OCI-LY3 (cell line): ENCODE data around the gene KIAA1328.

Source experiments
- H2AFZ ChIP-seq: fragments of 200-600, 300-600 bp; shearing (Covaris generic); 2 replicates; pipeline ENCODE4 v1.6.0; 2014; ENCODE audit warnings: antibody characterized with exemption, low read depth, low read length
- H3K27ac ChIP-seq: fragments of 200-600, 300-600 bp; sonication (generic); 2 replicates; pipeline ENCODE4 v1.5.1; 2014; ENCODE audit warnings: mild to moderate bottlenecking, low read length, moderate library complexity, mixed read lengths
- H3K27me3 ChIP-seq: fragments of 200-600, 300-600 bp; sonication (generic); 2 replicates; pipeline ENCODE4 v1.6.1; 2014; ENCODE audit warnings: low read depth, low read length, mixed read lengths
- H3K36me3 ChIP-seq: fragments of 200-600, 300-600 bp; sonication (generic); replicated peaks from 2 replicates; pipeline ENCODE3; 2014; ENCODE audit warnings: low read depth, low read length, mixed read lengths
- H3K4me1 ChIP-seq: fragments of 300-600, 200-600 bp; sonication (generic); 2 replicates; pipeline ENCODE4 v1.6.1; 2014; ENCODE audit warnings: low read length, mixed read lengths
- H3K4me2 ChIP-seq: fragments of 200-600, 300-600 bp; sonication (generic); 2 replicates; pipeline ENCODE4 v1.6.1; 2014; ENCODE audit warnings: low read length, mixed read lengths
- H3K4me3 ChIP-seq: fragments of 300-600, 200-600 bp; sonication (generic); 2 replicates; pipeline ENCODE4 v1.5.1; 2014; ENCODE audit warnings: antibody characterized with exemption, mild to moderate bottlenecking, low read length, moderate library complexity
- H3K79me2 ChIP-seq: fragments of 300-600, 200-600 bp; shearing (Covaris generic); 2 replicates; pipeline ENCODE4 v1.6.1; 2014; ENCODE audit warnings: mild to moderate bottlenecking, low read length, mixed read lengths
- H3K9ac ChIP-seq: fragments of 300-600, 200-600 bp; shearing (Covaris generic); 2 replicates; pipeline ENCODE4 v1.6.0; 2014; ENCODE audit warnings: mild to moderate bottlenecking, low read length, moderate library complexity
- H3K9me3 ChIP-seq: fragments of 200-600, 300-600 bp; shearing (Covaris generic); 2 replicates; pipeline ENCODE4 v1.6.1; 2014; ENCODE audit warnings: low read length, mixed read lengths; ENCODE audit not compliant: insufficient read depth
- H4K20me1 ChIP-seq: fragments of 200-600, 300-600 bp; sonication (generic); 2 replicates; pipeline ENCODE4 v1.6.1; 2016; ENCODE audit warnings: low read length, mixed read lengths; ENCODE audit not compliant: insufficient read depth
- CTCF ChIP-seq: fragments of 200-600, 300-600 bp; sonication (generic); IDR thresholded peaks from 2 replicates; pipeline ENCODE4 v1.5.1; 2014; ENCODE audit warnings: antibody characterized with exemption, low read length, low read depth
- EZH2phosphoT487 ChIP-seq: fragments of 200-600 bp; shearing (Covaris generic); IDR thresholded peaks from 2 replicates; pipeline ENCODE4 v1.6.1; 2018; ENCODE audit warnings: antibody characterized with exemption, mixed run types, low read depth

KIAA1328 gene

DNA sequence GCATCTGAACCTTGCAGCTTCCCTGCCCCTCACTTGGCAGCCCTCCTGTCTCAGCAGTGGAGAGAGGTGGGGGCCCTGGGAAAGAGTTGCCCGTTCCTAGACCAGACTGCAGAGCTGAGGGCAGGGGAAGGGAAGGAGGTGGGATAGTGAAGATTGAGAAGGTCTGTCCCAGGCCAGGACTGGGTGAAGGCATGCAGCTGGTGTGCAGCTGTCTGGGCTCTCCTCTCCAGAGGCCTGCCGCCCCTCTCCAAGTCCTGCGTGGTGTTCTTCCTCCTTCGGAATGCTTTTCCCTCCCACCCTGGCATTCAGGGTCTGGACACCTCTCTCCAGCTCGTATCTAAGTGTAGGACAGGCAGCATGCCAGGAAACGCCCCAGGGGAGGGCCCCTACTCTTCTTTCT, 413.2 kb downstream of the KIAA1328 start:
- no peaks in the 10 kb centered on the region for H3K79me2 ChIP-seq
- no peaks in the 10 kb centered on the region for H3K9me3 ChIP-seq
- H3K27ac ChIP-seq: no peak overlapping the region
- no peak overlapping the region for H3K9ac ChIP-seq
- H3K4me2 ChIP-seq: no peak overlapping the region
- H2AFZ ChIP-seq: no peak overlapping the region
- no peaks in the 10 kb centered on the region for H3K36me3 ChIP-seq
- TF ChIP-seq CTCF (no peak), EZH2phosphoT487 (no peak)
- no peaks in the 10 kb centered on the region for H4K20me1 ChIP-seq
- no peaks in the 10 kb centered on the region for H3K27me3 ChIP-seq
- H3K4me1 ChIP-seq: no peaks in the 10 kb centered on the region
- H3K4me3 ChIP-seq: no peak overlapping the region

DNA sequence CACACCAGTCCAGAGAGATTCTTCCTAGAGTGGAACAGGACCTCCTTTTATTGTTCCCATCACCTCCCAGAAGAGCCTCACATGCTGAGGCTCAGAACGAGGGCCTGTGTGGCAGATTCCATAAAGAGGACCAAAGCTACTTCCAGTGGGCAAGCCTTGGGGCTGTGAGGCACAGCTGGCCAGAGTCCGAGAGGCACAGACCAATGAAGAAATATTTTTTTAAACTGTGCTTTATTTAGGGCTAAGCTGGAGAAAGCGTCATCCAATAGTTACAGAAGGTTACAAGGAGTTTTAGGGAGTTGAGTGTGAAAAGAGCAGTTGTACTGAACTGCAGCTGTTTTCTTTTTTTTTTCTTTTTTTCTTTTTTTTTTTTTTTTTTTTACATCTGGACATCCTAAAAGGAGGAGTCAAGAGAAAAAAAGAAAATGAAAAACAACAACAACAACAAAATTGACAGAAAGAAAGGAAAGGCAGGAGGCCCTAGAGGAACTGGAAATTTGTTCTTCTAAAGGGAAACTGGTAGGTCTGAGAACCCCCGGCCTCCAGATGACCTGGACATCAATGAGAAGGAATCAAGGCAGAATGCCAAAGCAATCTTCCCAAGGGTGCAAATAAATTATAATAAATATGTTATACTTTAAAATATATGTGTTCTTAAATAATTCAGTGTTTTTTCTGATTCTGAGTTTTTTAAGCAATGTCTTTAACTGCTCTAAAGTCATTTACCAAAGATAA, 414.1 kb downstream of the KIAA1328 start:
- Histone ChIP-seq H2AFZ (no peak overlapping the region), H3K27ac (no peak overlapping the region), H3K9ac (no peak overlapping the region), H3K79me2 (no peaks in the 10 kb centered on the region), H3K4me1 (no peaks in the 10 kb centered on the region), H3K27me3 (no peaks in the 10 kb centered on the region), H3K4me3 (no peak overlapping the region), H3K4me2 (no peak overlapping the region), H4K20me1 (no peaks in the 10 kb centered on the region), H3K36me3 (no peaks in the 10 kb centered on the region), H3K9me3 (no peaks in the 10 kb centered on the region)
- no peak for TF ChIP-seq CTCF
- no peak for TF ChIP-seq EZH2phosphoT487

- Histone ChIP-seq H3K9me3 (no peaks in the 10 kb centered on the region), H4K20me1 (no peaks in the 10 kb centered on the region), H3K79me2 (no peaks in the 10 kb centered on the region), H3K9ac (no peak overlapping the region), H3K4me2 (no peak overlapping the region), H3K27me3 (no peaks in the 10 kb centered on the region), H3K27ac (no peak overlapping the region), H3K4me1 (no peaks in the 10 kb centered on the region), H3K36me3 (no peaks in the 10 kb centered on the region), H2AFZ (no peak overlapping the region), H3K4me3 (no peak overlapping the region)
- TF ChIP-seq EZH2phosphoT487: no peak
- TF ChIP-seq CTCF: no peak
Measured at GRCh38 chr18:37243741-37244140, 414.8 kb downstream of the KIAA1328 start.

DNA sequence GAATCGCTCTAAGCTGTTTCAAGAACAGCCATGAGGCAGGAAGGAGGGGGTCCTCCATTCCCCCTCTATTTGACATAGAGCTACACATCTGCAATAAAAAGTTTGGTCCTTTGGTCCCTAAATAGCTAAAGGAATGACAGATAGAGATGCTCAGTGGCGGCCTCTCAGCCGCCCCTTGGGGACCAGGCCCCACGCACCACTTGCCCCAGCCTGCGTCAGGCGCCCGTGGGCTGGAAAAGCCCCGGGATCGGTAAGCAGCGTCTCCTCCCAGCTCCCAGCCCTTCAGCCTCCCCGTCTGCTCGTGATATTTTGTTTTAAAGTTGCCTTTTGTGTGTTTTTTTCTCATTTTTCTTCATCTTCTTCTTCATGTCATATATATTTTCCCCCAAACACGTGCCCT, 415.7 kb downstream of the KIAA1328 start:
- H3K4me2 ChIP-seq: no peak overlapping the region
- no peaks in the 10 kb centered on the region for H3K4me1 ChIP-seq
- H3K79me2 ChIP-seq: no peaks in the 10 kb centered on the region
- no peak overlapping the region for H3K27ac ChIP-seq
- no peaks in the 10 kb centered on the region for H4K20me1 ChIP-seq
- H3K27me3 ChIP-seq: no peaks in the 10 kb centered on the region
- no peaks in the 10 kb centered on the region for H3K36me3 ChIP-seq
- no peak overlapping the region for H3K9ac ChIP-seq
- TF ChIP-seq EZH2phosphoT487 (no peak), CTCF (no peak)
- H3K9me3 ChIP-seq: no peaks in the 10 kb centered on the region
- H2AFZ ChIP-seq: no peak overlapping the region
- H3K4me3 ChIP-seq: no peak overlapping the region
